Epithelial cell of proximal tubule (primary cell): ENCODE measurements around the gene SMAP2. TPM values are rescaled to one million over a fixed set of nuclear protein-coding genes. Genes with fewer than 3 reads are reported as not detected.

ENCODE experiments used
- DNase-seq: peaks from one replicate; pipeline ENCODE4 v3.0.0-alpha.2; 2011; ENCODE audit warnings: low read depth
- H3K4me3 ChIP-seq: 2 replicates; pipeline ENCODE4 v1.5.1; 2011; ENCODE audit warnings: low read depth, mild to moderate bottlenecking, low read length
- total RNA-seq: library from RNA; depleted of rRNA; stranded (reverse); fragments of >200 nt; gene quantifications from 2 replicates; pipeline ENCODE4 v1.2.3, GENCODE V29; 2015
- TF ChIP-seq, protein P1 (sequence below): conservative IDR thresholded peaks from 2 replicates; pipeline ENCODE4 v1.5.1; 2012; ENCODE audit warnings: low read depth, mild to moderate bottlenecking, low read length

Gene SMAP2
- total RNA-seq, 1 donor from 2014 or later = 4.9 TPM

DNA sequence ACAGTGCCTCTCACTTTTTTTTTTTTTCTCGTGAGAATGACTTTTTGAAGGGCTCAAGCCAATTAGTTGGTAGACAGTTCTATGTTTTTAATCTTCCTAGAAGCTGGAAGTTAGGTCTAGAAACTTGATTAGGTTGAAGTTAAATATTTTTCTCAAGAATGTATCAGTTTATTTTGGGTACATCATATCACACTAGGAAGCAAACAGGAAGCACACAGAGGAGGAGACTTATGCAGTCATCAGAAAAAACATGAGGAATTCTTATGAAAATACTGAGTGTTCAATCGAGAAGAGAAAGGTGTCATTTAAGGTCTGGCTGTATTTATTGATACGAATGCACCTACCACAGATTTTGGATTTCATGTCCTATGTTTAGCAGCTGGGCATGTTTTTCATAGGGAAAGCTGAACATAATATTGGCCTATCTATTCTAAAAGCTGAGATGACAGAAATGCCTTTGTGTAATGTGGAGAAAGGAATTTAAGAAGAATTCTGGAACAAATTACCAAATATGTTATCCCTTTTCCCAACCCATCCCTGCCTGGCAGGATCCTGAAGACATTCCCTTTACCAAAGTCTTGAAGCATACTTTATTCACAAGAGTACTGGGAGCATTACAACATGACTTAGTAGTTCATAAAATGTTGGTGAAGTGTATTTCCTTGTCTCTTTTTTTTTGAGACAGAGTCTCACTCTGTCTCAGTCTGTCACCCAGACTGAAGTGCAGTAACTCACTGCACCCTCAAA is 59.3 kb downstream of the SMAP2 start:
- TF ChIP-seq, protein P1, sequence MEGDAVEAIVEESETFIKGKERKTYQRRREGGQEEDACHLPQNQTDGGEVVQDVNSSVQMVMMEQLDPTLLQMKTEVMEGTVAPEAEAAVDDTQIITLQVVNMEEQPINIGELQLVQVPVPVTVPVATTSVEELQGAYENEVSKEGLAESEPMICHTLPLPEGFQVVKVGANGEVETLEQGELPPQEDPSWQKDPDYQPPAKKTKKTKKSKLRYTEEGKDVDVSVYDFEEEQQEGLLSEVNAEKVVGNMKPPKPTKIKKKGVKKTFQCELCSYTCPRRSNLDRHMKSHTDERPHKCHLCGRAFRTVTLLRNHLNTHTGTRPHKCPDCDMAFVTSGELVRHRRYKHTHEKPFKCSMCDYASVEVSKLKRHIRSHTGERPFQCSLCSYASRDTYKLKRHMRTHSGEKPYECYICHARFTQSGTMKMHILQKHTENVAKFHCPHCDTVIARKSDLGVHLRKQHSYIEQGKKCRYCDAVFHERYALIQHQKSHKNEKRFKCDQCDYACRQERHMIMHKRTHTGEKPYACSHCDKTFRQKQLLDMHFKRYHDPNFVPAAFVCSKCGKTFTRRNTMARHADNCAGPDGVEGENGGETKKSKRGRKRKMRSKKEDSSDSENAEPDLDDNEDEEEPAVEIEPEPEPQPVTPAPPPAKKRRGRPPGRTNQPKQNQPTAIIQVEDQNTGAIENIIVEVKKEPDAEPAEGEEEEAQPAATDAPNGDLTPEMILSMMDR = no peak
- H3K4me3 ChIP-seq = no peak overlapping the region

DNA sequence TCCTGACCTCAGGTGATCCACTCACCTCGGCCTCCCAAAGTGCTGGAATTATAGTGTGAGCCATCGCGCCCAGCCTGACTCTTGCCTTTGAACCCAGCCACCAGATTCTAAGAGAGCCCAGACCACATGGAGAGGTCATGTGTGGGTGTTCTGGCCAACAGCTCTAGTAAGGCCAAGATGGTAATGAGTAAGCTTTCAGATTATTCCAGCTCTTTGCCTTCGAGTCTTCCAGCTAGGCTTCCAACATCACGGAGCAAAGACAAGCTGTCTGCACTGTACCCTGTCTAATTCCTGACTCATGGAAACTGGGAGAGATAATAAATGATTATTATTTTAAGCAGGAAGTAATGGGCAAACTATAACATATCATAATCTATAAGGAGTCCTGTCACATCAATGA is 61.9 kb downstream of the SMAP2 start:
- no peak overlapping the region for H3K4me3 ChIP-seq
- no peak for DNase-seq
- TF ChIP-seq, protein P1 = no peak

More for the DNA sequence above, 59.3 kb downstream of the SMAP2 start:
- DNase-seq = no peak

DNA sequence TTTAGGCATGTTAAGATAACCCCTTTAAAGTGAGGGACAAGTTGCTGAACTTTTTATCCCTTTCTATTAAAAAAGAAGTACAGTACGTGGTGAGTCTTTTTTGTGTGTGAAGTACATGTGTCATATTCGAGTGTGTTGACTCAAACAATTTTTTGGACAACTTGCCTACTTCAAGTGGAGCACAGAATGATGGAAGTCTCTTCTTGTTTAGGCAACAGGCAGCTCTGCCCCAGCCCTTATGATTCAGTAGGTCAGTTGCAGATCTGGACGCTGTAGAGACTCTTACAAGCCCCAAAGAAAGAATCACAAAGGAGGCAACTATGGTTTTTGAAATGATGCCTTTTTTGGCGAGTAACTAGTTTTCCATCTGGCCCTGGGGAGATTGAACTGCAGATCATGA is 62.3 kb downstream of the SMAP2 start:
- no peak overlapping the region for H3K4me3 ChIP-seq
- TF ChIP-seq, protein P1 = no peak
- no peak for DNase-seq

- TF ChIP-seq, protein P1 = peak; percentile 55
- no peak overlapping the region for H3K4me3 ChIP-seq
- no peak for DNase-seq
Observed at GRCh38 chr1:40438391-40439015, 65.0 kb downstream of the SMAP2 start.

GRCh38 chr1:40439247-40439646 is 65.7 kb downstream of the SMAP2 start:
- DNase-seq = peak; percentile 70
- TF ChIP-seq, protein P1 = no peak
- no peak overlapping the region for H3K4me3 ChIP-seq

DNA sequence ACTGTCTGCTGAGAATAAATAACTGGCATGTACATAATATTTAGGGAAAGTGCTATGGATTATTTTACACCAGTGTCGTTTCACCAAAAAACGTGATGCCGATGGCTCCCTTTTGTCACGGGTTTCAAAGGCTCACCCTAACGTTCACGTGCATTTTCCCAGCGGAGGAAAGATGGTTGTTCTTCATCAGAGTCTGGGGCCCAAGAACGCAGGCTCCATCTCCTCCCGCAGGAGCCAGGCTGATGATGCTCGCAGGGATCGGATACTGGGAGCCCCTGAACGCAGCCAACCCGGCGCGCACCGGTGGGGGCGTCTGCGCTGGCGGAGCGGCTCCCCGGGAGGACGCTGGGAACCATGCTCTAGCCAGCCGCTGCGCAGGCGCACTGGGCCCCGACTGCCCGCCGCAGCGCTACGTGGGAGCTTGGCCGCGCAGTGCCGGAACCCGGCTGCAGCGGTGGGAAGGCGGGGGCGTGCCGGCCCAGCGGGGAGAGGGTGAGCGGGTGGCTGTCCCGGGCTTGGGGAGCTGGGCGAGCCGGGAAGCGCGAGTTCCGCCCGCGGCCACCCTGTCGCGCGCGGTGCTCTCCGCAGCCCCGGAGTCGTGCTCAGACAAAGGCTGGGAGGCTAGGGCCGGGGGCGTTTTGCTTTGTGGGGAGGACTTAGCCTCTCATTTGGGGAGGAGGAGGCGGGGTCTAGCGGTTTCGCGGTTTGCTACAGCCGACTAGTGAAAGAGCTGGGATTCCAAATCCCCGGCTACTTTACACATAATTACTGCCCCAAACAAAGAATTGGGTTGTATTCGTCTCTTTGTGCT is 76.4 kb downstream of the SMAP2 start, which contains the start of gene ZFP69B:
Gene ZFP69B, plus strand, starts transcription at position 793 of the 811 bp plus-strand sequence. CDS start 486 bp downstream, outside the sequence.
- TF ChIP-seq, protein P1 = peak; percentile 2
- DNase-seq = no peak
- peak within 1 kb of the TSS; percentile 78 for H3K4me3 ChIP-seq
